T-helper 1 cell treated with Interleukin-12 subunit alpha and Interleukin-12 subunit beta and Interleukin-4 antibody, amounts not matched to agents 30 μg/mL and 1 μg/mL, for 36 hours (primary cell): ENCODE results near the gene MTHFD2L.
"Not testable (repeated sequence)": the region's sequence is repeated elsewhere in the genome, so short reads cannot be mapped to it uniquely, and the experiment has no call there.

Experiments used
- H3K27ac Mint-ChIP-seq: one replicate; pipeline ENCODE4 v1.8.0; 2021; ENCODE audit warnings: mild to moderate bottlenecking, mixed read lengths
- H3K27me3 Mint-ChIP-seq: one replicate; pipeline ENCODE4 v1.8.0; 2021; ENCODE audit warnings: low read depth, mixed read lengths
- H3K36me3 Mint-ChIP-seq: one replicate; pipeline ENCODE4 v1.8.0; 2021; ENCODE audit warnings: low read depth, mixed read lengths
- H3K4me1 Mint-ChIP-seq: one replicate; pipeline ENCODE4 v1.8.0; 2021; ENCODE audit warnings: low read depth, mixed read lengths
- H3K4me3 Mint-ChIP-seq: one replicate; pipeline ENCODE4 v1.8.0; 2021; ENCODE audit warnings: mild to moderate bottlenecking, moderate library complexity, mixed read lengths
- H3K9me3 Mint-ChIP-seq: one replicate; pipeline ENCODE4 v1.8.0; 2021; ENCODE audit warnings: mixed read lengths

Gene MTHFD2L

DNA sequence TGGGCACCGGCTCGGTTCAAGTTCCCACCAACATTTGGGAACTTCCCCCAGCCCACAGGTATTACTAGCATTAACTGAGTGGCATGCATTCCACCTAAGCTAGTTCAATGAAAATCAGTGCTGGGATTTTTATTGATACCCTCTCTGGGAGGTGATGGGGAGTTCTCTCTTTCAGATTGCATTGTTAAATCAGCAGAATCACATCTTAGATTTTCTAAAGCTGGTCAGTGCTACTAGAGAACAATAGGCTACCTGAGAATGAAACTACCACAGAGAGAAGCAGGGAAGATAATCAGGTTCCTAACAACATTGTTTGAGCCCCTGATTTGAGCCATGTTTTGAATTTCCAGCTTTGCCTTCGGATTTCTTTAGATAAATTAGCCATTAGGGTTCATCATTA is 166.3 kb downstream of the MTHFD2L start:
- no peaks in the 10 kb centered on the region for H3K9me3 Mint-ChIP-seq
- peaks cover 23% of the 10 kb centered on the region for H3K27me3 Mint-ChIP-seq
- H3K36me3 Mint-ChIP-seq: no peaks in the 10 kb centered on the region
- no peaks in the 10 kb centered on the region for H3K4me1 Mint-ChIP-seq
- no peak overlapping the region for H3K4me3 Mint-ChIP-seq
- no peak overlapping the region for H3K27ac Mint-ChIP-seq

DNA sequence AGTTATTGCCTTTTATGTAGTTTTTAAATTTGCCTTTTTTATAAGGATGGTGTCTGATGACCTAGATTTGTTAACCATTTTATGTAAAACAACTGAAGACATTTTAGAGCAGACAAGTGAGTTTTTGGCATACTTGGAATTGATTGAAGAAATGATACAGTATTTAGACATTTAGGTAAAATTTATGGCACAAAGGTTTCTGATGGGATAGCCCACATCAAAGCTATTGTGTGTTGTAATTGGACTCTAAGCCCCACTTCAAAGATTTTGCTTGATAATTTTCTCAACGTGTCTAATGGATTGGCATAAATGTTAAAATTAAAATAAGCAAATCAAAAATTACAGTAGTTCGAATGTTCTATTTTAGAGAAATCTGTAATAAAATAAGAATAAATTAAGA is 168.0 kb downstream of the MTHFD2L start:
- H3K4me3 Mint-ChIP-seq: no peak overlapping the region
- H3K27me3 Mint-ChIP-seq: peaks cover 19% of the 10 kb centered on the region
- no peaks in the 10 kb centered on the region for H3K36me3 Mint-ChIP-seq

GRCh38 chr4:74327762-74328161 is 169.8 kb downstream of the MTHFD2L start:
- Mint-ChIP-seq H3K36me3 (no peaks in the 10 kb centered on the region), H3K27ac (no peak overlapping the region), H3K4me1 (no peaks in the 10 kb centered on the region), H3K27me3 (peaks cover 18% of the 10 kb centered on the region), H3K9me3 (no peaks in the 10 kb centered on the region), H3K4me3 (no peak overlapping the region)

More for the DNA sequence above, 168.0 kb downstream of the MTHFD2L start:
- no peaks in the 10 kb centered on the region for H3K9me3 Mint-ChIP-seq
- no peaks in the 10 kb centered on the region for H3K4me1 Mint-ChIP-seq
- no peak overlapping the region for H3K27ac Mint-ChIP-seq

DNA sequence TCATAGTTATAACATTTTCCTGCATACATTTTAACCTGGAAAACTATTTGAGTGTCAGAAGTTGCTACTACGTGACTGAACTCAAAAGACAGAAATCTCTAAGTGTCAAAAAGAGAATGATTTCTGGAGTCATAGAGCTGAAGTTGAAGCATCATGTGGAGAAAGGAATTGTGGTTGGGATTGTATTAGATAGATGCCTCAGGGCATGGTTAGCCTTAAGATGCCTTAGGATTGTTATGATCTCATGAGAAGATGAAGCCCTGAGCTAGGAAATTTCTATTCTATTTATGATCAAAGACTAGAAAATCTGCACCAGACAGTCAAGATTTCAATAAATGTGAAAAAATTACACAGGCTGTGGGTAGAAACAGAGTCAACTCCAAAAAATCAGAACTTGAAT is 170.6 kb downstream of the MTHFD2L start:
- H3K27me3 Mint-ChIP-seq: peaks cover 18% of the 10 kb centered on the region
- no peaks in the 10 kb centered on the region for H3K4me1 Mint-ChIP-seq

DNA sequence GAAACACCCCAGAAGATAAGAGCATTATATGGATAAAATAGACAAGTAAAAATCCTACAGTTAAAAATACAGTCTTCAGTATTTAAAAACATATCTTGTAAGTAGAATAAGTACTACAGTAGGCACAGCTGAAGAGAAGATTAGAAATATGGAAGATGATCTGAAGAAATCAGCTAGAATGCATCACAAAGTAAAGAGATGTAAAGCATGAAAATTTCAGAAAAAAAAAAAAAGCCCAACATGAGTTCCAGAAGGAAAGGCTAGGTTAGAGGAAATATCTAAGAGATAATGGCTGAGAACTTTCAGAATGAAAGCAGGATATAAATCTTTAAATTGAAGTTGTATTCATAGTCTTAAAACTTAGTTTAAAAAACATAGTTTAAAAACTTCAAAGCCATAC is 171.4 kb downstream of the MTHFD2L start:
- H3K9me3 Mint-ChIP-seq: no peaks in the 10 kb centered on the region
- no peak overlapping the region for H3K27ac Mint-ChIP-seq
- no peaks in the 10 kb centered on the region for H3K4me1 Mint-ChIP-seq
- H3K36me3 Mint-ChIP-seq: no peaks in the 10 kb centered on the region
- peaks cover 16% of the 10 kb centered on the region for H3K27me3 Mint-ChIP-seq
- H3K4me3 Mint-ChIP-seq: no peak overlapping the region

More for the DNA sequence above, 170.6 kb downstream of the MTHFD2L start:
- H3K4me3 Mint-ChIP-seq: no peak overlapping the region
- H3K27ac Mint-ChIP-seq: no peak overlapping the region
- no peaks in the 10 kb centered on the region for H3K9me3 Mint-ChIP-seq
- no peaks in the 10 kb centered on the region for H3K36me3 Mint-ChIP-seq

DNA sequence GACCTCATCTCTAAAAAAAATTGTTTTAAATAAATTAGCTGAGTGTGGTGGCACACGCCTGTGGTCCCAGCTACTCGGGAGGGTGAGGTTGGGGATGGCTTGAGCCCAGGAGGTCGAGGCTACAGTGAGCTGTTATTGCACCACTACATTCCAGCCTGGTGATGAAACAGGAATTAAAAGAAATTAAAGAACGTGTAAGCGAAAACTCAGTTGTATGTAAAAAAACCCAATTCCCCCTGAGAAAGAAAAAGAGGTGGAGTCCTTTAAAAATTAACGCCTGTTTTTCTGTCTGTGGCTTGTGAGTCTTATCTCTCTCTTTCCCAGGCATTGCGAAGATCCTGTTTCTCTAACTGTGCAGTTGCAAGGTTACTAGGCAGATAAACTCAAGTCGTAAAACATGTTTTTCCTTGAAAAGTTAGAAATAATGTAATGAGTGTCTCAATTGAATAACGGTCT is 172.4 kb downstream of the MTHFD2L start:
- Mint-ChIP-seq H3K27ac (no peak overlapping the region), H3K27me3 (peaks cover 16% of the 10 kb centered on the region), H3K36me3 (no peaks in the 10 kb centered on the region), H3K9me3 (no peaks in the 10 kb centered on the region), H3K4me3 (no peak overlapping the region), H3K4me1 (no peaks in the 10 kb centered on the region)

DNA sequence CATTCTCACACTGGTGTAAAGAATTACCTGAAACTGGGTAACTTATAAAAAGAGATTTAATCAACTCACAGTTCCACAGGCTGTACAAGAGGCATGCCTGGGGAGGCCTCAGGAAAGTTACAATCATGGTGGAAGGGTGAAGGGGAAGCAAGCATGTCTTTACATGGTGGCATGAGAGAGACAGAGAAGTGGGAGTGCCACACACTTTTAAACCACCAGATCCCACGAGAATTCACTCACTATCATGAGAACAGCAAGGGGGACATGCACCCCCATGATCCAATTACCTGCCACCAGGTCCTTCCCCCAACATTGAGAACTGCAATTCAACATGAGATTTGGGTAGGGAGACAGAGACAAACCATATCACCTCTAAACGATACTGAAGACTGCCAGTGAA is 173.3 kb downstream of the MTHFD2L start:
- Mint-ChIP-seq H3K4me3 (no peak overlapping the region), H3K27me3 (peaks cover 16% of the 10 kb centered on the region), H3K36me3 (no peaks in the 10 kb centered on the region), H3K4me1 (no peaks in the 10 kb centered on the region), H3K27ac (no peak overlapping the region), H3K9me3 (no peaks in the 10 kb centered on the region)

GRCh38 chr4:74331944-74332343 is 174.0 kb downstream of the MTHFD2L start:
- no peak overlapping the region for H3K27ac Mint-ChIP-seq
- H3K36me3 Mint-ChIP-seq: no peaks in the 10 kb centered on the region
- H3K4me3 Mint-ChIP-seq: no peak overlapping the region
- H3K4me1 Mint-ChIP-seq: no peaks in the 10 kb centered on the region
- peaks cover 16% of the 10 kb centered on the region for H3K27me3 Mint-ChIP-seq
- no peaks in the 10 kb centered on the region for H3K9me3 Mint-ChIP-seq

DNA sequence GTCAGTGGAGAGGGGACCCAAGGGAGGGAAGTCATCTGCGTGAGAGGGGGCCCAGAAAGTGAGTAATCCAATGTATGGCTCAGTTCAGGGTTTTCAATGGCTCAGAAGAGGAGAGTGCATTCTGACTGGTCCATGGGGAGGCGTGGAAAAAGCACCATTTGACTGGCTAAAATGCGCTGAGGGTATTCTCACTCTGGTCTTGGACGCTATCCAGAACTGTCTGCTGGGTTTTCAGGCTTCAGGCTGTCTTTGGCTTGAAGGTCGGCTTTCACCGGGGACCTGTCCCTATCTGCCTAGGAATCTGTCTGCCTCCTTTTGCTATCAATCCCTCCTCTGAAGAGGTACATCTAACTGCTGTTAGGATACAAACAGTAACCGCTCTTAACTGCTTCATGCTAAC is 176.7 kb downstream of the MTHFD2L start:
- H3K36me3 Mint-ChIP-seq: no peaks in the 10 kb centered on the region
- no peak overlapping the region for H3K27ac Mint-ChIP-seq
- no peaks in the 10 kb centered on the region for H3K4me1 Mint-ChIP-seq
- H3K4me3 Mint-ChIP-seq: no peak overlapping the region
- peaks cover 8% of the 10 kb centered on the region for H3K27me3 Mint-ChIP-seq
- H3K9me3 Mint-ChIP-seq: no peaks in the 10 kb centered on the region

GRCh38 chr4:74335341-74336021 is 177.6 kb downstream of the MTHFD2L start:
- Mint-ChIP-seq H3K9me3 (peaks cover 5% of the 10 kb centered on the region), H3K27ac (no peak overlapping the region), H3K4me3 (no peak overlapping the region), H3K4me1 (no peaks in the 10 kb centered on the region), H3K36me3 (no peaks in the 10 kb centered on the region), H3K27me3 (peaks cover 8% of the 10 kb centered on the region)

- peaks cover 16% of the 10 kb centered on the region for H3K9me3 Mint-ChIP-seq
- no peaks in the 10 kb centered on the region for H3K27me3 Mint-ChIP-seq
- H3K36me3 Mint-ChIP-seq: no peaks in the 10 kb centered on the region
- H3K27ac Mint-ChIP-seq: no peak overlapping the region
- H3K4me1 Mint-ChIP-seq: no peaks in the 10 kb centered on the region
- H3K4me3 Mint-ChIP-seq: no peak overlapping the region
These were observed 180.9 kb downstream of the MTHFD2L start for GRCh38 chr4:74338792-74339333.

GRCh38 chr4:74339501-74339900 is 181.6 kb downstream of the MTHFD2L start:
- H3K9me3 Mint-ChIP-seq: peaks cover 21% of the 10 kb centered on the region
- H3K27ac Mint-ChIP-seq: no peak overlapping the region
- no peaks in the 10 kb centered on the region for H3K27me3 Mint-ChIP-seq
- H3K4me3 Mint-ChIP-seq: no peak overlapping the region
- H3K4me1 Mint-ChIP-seq: no peaks in the 10 kb centered on the region
- no peaks in the 10 kb centered on the region for H3K36me3 Mint-ChIP-seq

DNA sequence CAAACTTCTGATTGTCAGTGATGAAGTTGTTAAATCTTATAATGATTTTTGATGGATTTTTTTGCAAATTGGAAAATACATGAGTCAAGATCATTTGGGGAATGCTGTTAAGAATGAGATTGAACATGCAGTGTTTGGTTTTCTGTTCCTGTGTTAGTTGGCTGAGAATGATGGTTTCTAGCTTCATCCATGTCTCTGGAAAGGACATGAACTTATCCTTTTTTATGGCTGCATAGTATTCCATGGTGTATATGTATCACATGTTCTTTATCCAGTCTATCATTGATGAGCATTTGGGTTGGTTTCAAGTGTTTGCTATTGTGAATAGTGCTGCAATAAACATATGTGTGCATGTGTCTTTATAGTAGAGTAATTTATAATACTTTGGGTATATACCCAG is 182.5 kb downstream of the MTHFD2L start:
- not testable (repeated sequence) for H3K4me3 Mint-ChIP-seq, H3K4me1 Mint-ChIP-seq, H3K36me3 Mint-ChIP-seq, H3K27ac Mint-ChIP-seq, H3K27me3 Mint-ChIP-seq
- H3K9me3 Mint-ChIP-seq: peaks cover 23% of the 10 kb centered on the region

DNA sequence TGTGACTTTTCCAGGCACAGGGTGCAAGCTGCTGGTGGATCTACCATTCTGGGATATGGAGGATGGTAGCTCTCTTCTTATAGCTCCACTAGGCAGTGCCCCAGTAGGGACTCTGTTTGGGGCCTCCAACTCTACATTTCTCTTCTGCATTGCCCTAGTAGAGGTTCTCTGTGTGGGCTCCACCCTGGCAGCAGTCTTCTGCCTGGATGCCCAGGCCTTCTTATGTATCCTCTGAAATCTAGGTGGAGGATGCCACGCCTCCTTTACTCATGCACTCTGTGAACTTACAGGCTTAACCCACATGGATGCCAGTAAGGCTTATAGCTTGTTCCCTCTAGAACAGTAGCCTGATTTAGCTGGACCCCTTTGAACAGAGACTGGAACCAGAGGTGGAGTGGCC is 186.1 kb downstream of the MTHFD2L start:
- Mint-ChIP-seq H3K36me3 (no peaks in the 10 kb centered on the region), H3K27ac (no peak overlapping the region)

More for the DNA sequence above, 186.1 kb downstream of the MTHFD2L start:
- Mint-ChIP-seq H3K27me3 (no peaks in the 10 kb centered on the region), H3K9me3 (peaks cover 23% of the 10 kb centered on the region), H3K4me3 (no peak overlapping the region), H3K4me1 (no peaks in the 10 kb centered on the region)
